ENCODE data around the gene TDRD10.

GRCh38 chr1:154574716-154575115 lies 72.7 kb downstream of the TDRD10 start:
- TF ChIP-seq POLR2A (IDR thresholded peaks at IDR 0.05) (no peak), CTCF (IDR thresholded peaks at IDR 0.05) (no peak)
